NCI-H774 (cell line): ENCODE results near the gene GADD45G.

Experiments used
- DNase-seq: peaks from one replicate; lab custom pipeline; 2025; lab: John Stamatoyannopoulos, UW

GADD45G gene

DNA sequence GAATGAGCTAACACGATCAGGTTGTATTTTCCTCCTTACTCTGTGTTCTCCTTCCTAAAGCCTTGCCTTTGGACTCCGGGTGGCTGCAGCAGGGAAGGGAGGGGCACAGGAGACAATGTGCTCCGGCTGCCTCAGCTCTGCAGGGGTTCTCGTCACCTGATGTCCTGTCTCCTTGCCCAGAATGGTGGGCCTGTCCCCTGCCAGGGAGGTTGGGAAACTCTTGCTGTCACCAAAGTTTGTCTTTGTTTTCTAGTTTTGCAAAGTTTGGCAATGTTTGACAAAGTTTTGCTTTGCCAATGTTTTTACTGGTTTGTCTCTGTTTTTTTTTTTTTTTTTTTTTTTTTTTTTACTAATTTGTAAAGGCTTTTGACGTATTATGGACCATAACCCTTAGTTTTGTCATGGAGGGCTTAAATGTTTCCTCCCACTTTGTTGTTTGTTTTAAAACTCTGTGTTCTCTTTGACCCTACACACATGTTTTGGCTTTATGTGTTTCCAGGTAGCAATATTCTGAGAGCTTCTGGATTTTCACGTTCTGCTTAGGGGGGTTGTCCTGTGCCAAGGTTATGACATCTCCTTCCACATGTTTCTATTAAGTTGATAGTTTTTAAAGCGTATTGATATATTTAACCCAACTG is 49.3 kb downstream of the GADD45G start:
- DNase-seq = no peak

DNA sequence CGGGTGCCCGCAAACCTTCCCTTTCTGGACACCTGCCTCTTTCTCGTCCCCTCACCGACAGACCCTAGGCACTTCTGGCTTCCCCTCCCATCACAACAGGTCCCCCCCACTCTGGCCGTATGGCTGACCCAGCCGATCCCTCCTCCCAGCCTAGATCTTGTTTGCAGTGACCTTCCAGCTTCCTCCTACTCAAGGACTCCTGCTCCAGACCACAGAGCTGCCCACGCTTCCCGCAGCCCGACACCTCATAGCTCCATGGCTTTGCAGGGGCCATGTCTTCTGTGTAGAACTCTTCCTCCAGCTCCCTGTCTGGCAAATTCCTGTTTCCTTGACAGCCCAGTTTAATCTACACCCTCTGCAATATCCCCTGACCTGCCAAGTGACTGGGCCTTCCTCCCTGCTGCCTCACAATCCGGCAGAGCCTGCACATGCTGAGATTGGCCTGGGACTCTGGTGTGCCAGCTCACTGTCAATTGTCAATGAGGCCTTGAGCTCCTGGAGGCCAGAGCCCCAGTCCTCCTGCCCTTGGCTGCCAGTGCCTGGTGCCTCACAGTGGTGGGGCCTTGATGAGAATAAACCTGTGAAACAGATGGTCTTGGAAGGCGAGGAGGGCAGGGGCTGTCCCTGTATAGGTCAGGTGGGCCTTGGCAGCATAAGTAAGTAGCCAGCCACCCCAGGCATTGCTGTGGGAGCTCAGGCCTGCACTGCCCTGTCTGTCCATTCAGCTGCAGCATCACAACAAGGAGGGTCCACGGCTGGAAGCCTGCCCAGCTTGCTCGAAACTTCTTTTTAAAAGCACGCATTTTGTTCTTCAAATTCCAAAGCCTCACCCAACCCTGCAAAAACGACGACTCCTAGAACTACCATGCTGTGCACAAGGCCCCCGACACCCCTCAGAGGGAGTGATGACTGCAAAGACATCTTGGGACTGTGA is 50.5 kb downstream of the GADD45G start:
- no peak for DNase-seq
